SIG-M5 treated with dmso at 0.1 percent for 504 hours (cell line): ENCODE data around the gene CDC26.
"Not testable (repeated sequence)": the region's sequence is repeated elsewhere in the genome, so short reads cannot be mapped to it uniquely, and the experiment has no call there.

Experiments used
- DNase-seq: peaks from one replicate; lab custom pipeline; 2025; ENCODE audit not compliant: unreplicated experiment; lab: John Stamatoyannopoulos, UW

CDC26 gene

DNA sequence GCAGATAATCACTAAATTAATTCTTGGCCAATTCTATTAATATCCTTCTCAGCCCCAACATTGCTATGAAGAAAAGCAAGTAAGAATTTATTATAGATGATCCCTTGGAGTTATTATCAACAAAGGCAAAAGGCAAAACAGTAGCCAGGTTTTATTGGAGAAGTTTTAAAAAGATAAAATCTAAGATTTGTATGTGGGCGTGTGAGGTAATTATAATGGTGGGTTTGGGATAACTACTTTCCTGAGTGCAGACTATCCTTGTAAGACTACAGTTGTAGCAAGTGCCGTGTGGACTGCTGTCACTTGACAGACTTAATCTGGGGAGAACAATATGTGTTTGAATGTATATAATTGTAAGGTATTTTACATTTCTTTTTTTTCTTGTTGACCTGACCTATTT, 30.8 kb downstream of the CDC26 start:
- no peak for DNase-seq

DNA sequence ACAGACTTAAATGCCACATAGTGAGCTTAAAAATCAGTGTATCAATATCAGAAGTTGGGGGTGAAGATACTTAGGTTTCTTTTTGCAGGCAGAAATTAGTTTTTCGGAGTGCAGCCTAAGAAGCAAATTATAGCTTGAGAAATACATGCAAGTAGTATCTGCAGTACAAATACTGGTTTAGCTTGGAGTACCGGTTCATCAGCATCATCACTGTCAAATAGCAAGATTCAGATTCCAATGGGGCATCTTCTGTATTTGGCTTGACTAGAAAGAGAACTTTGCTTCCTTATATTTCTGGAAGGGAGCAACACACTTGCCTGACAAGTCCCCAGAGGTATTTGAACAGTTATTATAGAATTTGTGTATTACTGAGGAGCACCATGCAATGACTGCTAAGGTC, 34.2 kb downstream of the CDC26 start:
- peak; percentile 6 for DNase-seq

GRCh38 chr9:113238859-113239232, 36.5 kb downstream of the CDC26 start:
- DNase-seq: no peak

DNA sequence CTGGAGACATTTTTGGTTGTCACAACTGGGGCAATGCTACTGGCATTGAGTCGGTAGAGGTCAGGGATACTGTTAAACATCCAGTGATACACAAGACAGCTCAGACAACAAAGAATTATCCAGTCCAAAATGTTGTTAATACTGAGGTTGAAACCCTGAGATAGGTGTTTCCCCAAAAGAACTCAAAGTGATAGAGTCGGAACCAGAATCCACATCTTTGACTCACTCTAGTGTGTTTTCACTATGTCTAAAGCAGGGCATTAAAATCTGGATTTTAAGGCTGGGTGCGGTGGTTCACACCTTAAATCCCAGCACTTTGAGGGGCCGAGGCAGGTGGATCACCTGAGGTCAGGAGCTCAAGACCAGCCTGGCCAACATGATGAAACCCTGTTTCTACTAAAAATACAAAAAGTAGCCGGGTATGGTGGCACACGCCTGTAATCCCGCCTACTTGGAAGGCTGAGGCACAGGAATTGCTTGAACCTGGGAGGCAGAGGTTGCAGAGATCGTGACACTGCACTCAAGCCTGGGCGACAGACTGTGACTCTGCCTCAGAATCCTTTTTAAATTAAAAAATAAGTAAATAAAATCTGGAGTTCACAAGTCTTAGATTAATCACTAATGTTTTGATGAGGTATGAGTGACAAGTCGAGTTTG, 37.0 kb downstream of the CDC26 start:
- DNase-seq: no peak

DNA sequence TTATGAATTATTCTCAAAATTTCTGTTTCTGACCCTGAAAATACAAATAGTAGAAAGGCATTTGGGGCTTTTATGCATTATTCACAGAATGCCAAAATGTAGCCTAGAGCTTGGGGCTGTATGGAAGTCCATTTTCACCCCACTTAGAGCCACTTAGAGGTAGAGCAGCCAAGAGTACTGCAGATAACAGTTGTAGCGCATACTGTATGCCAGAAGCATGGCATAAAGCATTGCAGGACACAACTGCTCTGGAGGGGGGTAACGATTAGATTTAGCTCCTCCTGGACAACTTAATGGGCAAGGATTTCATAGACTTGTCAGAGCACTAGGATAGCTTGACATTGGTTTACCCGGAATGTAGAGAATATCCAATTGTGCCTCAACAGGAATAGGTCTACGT, 38.3 kb downstream of the CDC26 start:
- DNase-seq: no peak

DNA sequence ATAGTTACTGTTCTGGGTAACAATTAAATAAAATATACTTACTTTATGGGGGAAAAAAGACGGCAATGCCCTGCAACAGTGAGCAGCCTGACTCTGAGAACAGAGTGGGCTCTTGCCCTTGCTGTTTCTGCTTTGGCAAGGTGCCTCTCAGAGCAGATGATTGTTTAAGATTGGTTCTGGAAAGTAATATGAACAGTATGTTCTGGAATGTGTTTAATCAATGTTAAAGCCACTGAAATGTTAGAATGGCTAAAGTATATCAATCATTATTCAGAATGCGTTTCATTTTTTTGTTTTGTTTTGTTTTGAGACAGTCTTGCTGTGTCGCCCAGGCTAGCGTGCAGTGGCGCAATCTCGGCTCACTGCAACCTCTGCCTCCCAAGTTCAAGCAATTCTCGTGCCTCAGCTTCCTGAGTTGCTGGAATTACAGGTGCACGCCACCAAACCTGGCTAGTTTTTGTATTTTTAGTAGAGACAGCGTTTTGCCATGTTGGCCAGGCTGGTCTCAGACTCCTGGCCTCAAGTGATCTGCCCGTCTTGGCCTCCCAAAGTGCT, 39.6 kb downstream of the CDC26 start:
- not testable (repeated sequence) for DNase-seq

- no peak for DNase-seq
Observed at GRCh38 chr9:113231701-113232100, 43.7 kb downstream of the CDC26 start.

- DNase-seq: no peak
Observed at GRCh38 chr9:113228130-113228665, 47.2 kb downstream of the CDC26 start.

- DNase-seq: no peak
Observed at GRCh38 chr9:113227436-113227835, 47.9 kb downstream of the CDC26 start.

- no peak for DNase-seq
Observed at GRCh38 chr9:113223963-113224362, 51.4 kb downstream of the CDC26 start.

DNA sequence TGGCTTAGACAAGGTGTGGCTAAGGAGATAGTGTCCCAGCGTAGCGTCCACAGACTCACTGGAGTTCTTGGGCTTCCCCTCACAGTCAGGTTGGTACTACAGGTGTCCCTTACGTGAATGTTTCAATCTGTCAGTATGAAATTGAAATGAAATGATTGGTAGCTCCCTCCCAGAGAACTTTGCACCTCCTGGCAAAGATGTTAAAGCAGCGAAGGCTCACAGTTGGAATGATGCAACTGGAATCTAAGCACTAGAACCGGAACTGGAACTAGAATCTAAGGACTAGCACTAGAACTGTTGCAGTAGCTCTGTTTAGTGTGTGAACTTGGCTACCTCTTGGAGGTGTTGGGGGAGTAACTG, 52.9 kb downstream of the CDC26 start:
- peak; percentile 82 for DNase-seq

- peak; percentile 4 for DNase-seq
Observed at GRCh38 chr9:113221800-113222481, 53.4 kb downstream of the CDC26 start.

DNA sequence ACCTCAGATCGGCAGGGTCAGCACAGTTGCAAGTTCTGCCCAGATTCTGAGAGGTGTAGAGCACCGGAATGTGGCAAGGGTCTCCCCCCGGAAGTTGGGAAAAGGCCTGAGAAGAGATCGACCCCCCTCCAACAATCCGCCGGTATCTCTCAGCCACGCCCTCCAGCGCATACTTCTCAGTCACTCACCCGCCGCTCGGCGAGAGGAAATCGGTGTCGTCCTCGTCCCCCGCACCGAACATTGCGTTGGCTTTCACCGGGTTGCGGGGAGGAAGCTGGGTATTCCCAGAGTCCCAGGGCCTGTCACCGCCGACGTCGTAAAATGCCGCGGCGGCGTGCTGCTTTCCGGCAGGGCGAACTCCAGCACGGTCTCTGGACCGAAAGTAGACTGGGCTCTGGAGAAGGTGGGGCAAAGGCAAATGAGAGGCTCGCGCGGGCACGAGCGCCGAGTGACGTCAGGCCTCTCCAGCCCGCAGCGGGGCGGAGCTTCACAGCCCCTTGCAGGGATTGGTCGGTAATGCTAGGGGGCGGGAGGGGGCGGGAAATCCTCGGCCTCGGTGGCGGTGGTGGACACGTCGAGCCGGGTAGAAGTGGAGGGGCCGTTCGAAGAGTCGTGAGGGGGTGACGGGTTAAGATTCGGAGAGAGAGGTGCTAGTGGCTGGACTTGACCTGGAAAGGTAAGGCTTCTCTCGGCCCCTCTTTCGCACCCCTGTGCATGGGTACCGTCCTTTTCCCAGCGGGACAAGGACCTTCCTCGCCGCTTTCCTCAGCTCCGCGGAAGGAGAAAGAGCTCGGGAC, 54.2 kb downstream of the CDC26 start, which contains the start of the genes FKBP15 and SLC31A1:
FKBP15 (minus strand) TSS at position 275 of the 797 bp plus-strand sequence; CDS start at position 241, 34 bp downstream.
SLC31A1 (plus strand) TSS at position 542 of the 797 bp plus-strand sequence. CDS start 34,605 bp downstream, outside the sequence.
- DNase-seq: peak; percentile 97

DNA sequence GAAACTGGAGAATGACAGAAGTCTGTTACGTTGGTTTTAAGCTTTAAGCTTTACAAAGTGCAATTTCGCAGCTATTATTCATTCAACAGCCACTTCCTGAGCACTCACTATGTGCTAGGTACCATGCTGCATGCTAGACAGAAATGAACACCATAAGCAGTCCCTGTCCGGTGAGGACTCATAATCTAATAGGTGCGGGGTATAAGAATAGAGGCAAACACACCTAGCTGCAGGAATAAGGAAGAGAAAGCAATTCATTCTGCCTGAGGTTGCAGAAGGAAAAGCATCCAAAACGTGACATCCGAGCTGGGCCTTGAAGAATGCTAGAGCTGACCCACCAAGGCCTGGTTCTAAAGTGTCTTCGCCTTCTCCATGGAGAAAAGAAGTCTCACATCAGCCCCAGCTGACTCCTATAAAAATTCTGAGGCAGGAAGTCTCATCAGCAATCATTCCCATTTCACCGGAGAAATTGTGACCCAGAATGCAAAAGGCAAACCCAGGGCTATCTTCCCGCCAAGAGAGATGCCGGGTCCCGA, 54.8 kb downstream of the CDC26 start:
- peak; percentile 4 for DNase-seq

GRCh38 chr9:113219969-113220368, 55.4 kb downstream of the CDC26 start:
- peak; percentile 60 for DNase-seq

GRCh38 chr9:113219186-113219936, 56.0 kb downstream of the CDC26 start:
- DNase-seq: peak; percentile 68
